ENCODE results near the gene GCC1. TPM values are rescaled to one million over a fixed set of nuclear protein-coding genes. Genes with fewer than 3 reads are reported as not detected.
A peak's percentile ranks its signal among the peaks of the same experiment; 100 is the strongest.

GCC1 gene
- total RNA-seq, 1 experiment from 2014 or later: 9.6 TPM

DNA sequence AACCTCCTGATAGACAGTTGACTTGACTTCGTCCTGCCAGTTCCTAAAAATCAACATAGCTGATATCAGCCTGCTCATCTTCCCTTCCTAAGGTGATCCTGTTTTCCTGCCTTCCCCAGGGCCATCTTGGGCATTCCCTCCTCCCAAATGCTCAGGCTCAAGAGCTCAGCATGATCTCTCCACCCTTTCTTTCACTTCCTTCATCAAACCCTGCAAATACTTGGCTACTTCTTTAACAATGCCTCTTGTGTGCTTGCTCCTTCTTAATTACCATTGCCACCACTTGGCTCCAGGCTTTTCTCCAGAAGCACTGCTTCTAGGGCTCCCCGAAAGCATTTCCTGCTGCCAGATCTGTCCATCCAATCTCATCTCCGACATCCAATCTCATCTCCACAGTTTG is 15.5 kb upstream of the GCC1 start:
- Histone ChIP-seq H3K4me3 (ENCODE audit: insufficient read depth, low read depth, low read length) (no peak overlapping the region), H3K36me3 (replicated peaks; ENCODE audit: control insufficient read depth, insufficient read depth, low read length) (no peaks in the 10 kb centered on the region), H3K27me3 (ENCODE audit: control insufficient read depth, insufficient read depth, low read length) (no peaks in the 10 kb centered on the region)
- peak; percentile 36 for DNase-seq

GRCh38 chr7:127598318-127598717 is 12.9 kb upstream of the GCC1 start:
- H3K36me3 ChIP-seq (replicated peaks; ENCODE audit: control insufficient read depth, insufficient read depth, low read length): no peaks in the 10 kb centered on the region
- DNase-seq: peak; percentile 89
- no peak overlapping the region for H3K4me3 ChIP-seq (ENCODE audit: insufficient read depth, low read depth, low read length)
- H3K27me3 ChIP-seq (ENCODE audit: control insufficient read depth, insufficient read depth, low read length): no peaks in the 10 kb centered on the region

- no peak for DNase-seq
- Histone ChIP-seq H3K27me3 (ENCODE audit: control insufficient read depth, insufficient read depth, low read length) (no peaks in the 10 kb centered on the region), H3K4me3 (ENCODE audit: insufficient read depth, low read depth, low read length) (no peak overlapping the region), H3K36me3 (replicated peaks; ENCODE audit: control insufficient read depth, insufficient read depth, low read length) (peaks cover 9% of the 10 kb centered on the region)
Measured at GRCh38 chr7:127595737-127596136, 10.3 kb upstream of the GCC1 start.

DNA sequence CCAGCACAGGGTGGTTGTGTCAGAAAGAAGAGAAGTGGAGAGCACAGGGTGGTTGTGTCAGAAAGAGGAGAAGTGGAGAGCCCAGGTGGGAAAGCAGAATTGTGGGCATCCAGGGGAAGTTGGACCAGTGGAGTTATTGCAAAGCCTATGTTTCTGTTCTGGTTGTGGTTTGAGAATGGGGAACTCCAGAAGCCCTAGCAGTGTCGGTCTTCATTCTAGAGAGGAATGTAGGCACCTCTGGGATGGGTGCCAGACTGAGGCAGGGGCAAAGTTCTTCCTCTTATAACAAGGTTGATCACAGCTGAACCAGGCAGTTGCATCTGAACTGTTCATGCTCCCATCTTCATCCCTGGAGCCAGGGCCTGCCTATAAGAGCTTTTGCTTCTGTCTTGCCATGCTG is 9.1 kb upstream of the GCC1 start:
- H3K36me3 ChIP-seq (replicated peaks; ENCODE audit: control insufficient read depth, insufficient read depth, low read length): peaks cover 16% of the 10 kb centered on the region
- H3K27me3 ChIP-seq (ENCODE audit: control insufficient read depth, insufficient read depth, low read length): no peaks in the 10 kb centered on the region
- no peak overlapping the region for H3K4me3 ChIP-seq (ENCODE audit: insufficient read depth, low read depth, low read length)
- peak; percentile 10 for DNase-seq

DNA sequence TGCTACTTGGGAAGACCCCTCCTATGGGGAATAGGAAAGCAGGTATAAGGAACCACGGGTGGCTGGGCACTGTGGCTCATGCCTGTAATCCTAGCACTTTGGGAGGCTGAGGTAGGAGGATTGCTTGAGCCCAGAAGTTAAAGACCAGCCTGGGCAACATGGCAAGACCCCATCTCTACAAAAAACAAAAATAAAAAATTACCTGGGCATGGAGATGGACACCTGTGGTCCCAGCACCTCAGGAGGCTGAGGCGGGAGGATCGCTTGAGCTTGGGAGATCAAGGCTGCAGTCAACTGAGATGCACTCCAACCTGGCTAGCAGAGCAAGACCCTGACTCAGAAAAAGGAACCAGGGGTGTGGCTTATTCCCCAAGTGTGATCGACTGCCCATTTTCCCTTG is 7.2 kb upstream of the GCC1 start:
- peaks cover 3% of the 10 kb centered on the region for H3K27me3 ChIP-seq (ENCODE audit: control insufficient read depth, insufficient read depth, low read length)
- H3K4me3 ChIP-seq (ENCODE audit: insufficient read depth, low read depth, low read length): no peak overlapping the region
- DNase-seq: no peak
- peaks cover 16% of the 10 kb centered on the region for H3K36me3 ChIP-seq (replicated peaks; ENCODE audit: control insufficient read depth, insufficient read depth, low read length)

DNA sequence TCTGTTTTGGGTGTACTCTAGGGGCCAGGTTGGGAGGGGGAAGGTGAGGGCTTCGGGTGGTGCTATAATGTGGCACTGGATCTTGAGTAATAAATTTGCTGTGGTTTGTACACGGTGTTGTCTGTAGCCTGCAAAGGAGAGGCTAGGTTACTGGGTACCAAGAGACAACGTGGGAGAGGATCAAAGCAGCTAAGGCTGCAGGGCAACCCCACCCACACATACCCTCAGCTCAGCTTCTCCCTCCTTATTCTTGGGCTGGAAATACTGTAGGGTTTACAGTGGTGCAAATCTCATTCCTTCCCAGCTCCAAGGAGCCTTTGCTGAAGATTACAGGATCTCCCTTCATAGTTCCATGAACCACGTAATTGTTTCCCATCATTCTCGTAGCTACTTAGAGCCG is 6.2 kb upstream of the GCC1 start:
- Histone ChIP-seq H3K27me3 (ENCODE audit: control insufficient read depth, insufficient read depth, low read length) (peaks cover 13% of the 10 kb centered on the region), H3K36me3 (replicated peaks; ENCODE audit: control insufficient read depth, insufficient read depth, low read length) (peaks cover 16% of the 10 kb centered on the region), H3K4me3 (ENCODE audit: insufficient read depth, low read depth, low read length) (no peak overlapping the region)
- DNase-seq: no peak

- Histone ChIP-seq H3K36me3 (replicated peaks; ENCODE audit: control insufficient read depth, insufficient read depth, low read length) (peaks cover 16% of the 10 kb centered on the region), H3K27me3 (ENCODE audit: control insufficient read depth, insufficient read depth, low read length) (peaks cover 16% of the 10 kb centered on the region), H3K4me3 (ENCODE audit: insufficient read depth, low read depth, low read length) (no peak overlapping the region)
- no peak for DNase-seq
Measured at GRCh38 chr7:127591189-127591588, 5.8 kb upstream of the GCC1 start.

- no peak overlapping the region for H3K4me3 ChIP-seq (ENCODE audit: insufficient read depth, low read depth, low read length)
- H3K36me3 ChIP-seq (replicated peaks; ENCODE audit: control insufficient read depth, insufficient read depth, low read length): peaks cover 16% of the 10 kb centered on the region
Measured at GRCh38 chr7:127589896-127590295, 4.5 kb upstream of the GCC1 start.

DNA sequence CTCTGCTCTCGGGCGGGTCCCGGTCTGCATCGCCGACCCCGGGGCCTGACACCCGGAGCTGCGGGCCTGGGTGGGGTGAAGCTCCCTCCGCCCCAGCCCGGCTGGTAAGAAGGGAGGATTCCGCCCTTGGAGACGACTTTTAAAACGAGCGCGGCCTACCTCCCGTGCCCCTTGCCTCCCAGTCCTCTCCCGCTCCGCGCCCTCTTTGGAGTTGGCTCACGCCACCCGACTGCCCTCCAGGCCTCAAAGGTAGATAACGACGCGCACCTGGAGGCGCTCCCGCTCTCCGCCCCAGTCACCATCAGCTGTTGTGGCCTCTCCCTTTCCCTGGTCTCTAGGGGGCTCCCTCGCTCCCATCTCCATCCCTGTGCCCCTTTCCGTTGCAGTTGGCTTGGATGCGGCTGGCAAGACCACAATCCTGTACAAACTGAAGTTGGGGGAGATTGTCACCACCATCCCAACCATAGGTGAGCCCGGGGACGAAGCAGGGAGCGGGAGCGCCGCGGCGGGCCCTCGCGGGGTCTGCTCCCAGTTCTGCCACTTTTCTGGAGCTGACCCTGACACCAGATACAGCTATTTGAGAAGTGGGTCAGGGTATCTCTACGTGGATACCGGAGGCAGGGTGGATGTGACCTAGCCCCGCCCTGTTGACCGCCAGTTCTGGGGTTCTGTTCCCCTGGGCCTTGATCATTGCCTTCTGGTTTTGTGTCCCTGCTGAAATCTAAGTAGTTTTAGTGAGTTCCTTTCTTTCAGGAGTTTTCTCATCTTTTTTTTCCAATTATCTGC is 3.5 kb upstream of the GCC1 start:
- DNase-seq: peak; percentile 94
- Histone ChIP-seq H3K36me3 (replicated peaks; ENCODE audit: control insufficient read depth, insufficient read depth, low read length) (peaks cover 16% of the 10 kb centered on the region), H3K27me3 (ENCODE audit: control insufficient read depth, insufficient read depth, low read length) (peaks cover 22% of the 10 kb centered on the region), H3K4me3 (ENCODE audit: insufficient read depth, low read depth, low read length) (peak overlapping the region; percentile 88)

More at GRCh38 chr7:127589896-127590295, 4.5 kb upstream of the GCC1 start:
- no peak for DNase-seq
- peaks cover 22% of the 10 kb centered on the region for H3K27me3 ChIP-seq (ENCODE audit: control insufficient read depth, insufficient read depth, low read length)

DNA sequence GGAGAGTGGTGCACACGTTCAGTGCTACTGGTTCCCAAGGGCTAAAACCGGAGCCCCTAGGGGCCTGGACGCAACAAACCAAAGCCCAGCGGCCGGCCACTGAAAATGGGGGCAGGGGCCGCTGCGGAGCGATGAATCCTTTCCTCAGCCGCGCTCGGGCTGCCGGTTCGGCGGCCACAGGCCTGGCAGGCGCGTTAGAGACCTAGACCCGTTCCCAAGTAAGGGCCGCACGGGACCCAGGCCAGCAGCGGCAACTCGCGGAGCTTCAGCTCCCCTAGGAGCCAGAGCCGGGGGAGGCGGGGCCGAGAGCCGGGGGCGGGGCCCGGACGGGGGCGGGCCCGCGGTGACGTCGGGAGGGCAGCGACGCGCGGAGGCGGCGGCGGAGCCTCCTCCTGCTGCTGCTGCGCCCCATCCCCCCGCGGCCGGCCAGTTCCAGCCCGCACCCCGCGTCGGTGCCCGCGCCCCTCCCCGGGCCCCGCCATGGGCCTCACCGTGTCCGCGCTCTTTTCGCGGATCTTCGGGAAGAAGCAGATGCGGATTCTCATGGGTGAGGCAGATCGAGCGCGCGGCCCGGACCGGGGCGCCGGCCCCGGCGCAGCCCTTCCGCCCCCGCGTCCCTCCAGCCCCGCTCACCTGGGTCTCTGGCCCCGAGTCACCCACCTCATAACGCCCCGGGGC is 2.8 kb upstream of the GCC1 start, which contains the start of gene ARF5:
ARF5 (plus strand) TSS at position 393 of the 678 bp plus-strand sequence; CDS start at position 481, 88 bp downstream.
- peaks cover 22% of the 10 kb centered on the region for H3K27me3 ChIP-seq (ENCODE audit: control insufficient read depth, insufficient read depth, low read length)

DNA sequence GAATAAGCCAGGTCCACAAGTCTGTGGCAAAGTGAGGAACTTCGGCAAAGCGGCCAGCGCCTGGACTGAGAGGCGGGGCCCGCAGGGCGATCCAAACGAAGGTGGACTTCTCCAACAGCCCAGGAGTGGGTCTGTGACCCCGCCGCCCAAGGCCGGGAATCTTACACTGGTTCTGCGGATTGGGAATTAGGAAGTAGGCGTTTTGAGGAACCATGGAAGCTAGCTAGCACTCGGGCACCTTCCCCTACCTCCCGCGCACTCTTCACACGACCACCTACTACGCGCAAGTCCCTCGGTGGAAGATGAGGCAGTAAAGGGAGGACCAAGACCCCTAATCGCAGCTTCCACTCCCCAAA is 2.2 kb upstream of the GCC1 start:
- Histone ChIP-seq H3K27me3 (ENCODE audit: control insufficient read depth, insufficient read depth, low read length) (peaks cover 22% of the 10 kb centered on the region), H3K36me3 (replicated peaks; ENCODE audit: control insufficient read depth, insufficient read depth, low read length) (peaks cover 18% of the 10 kb centered on the region), H3K4me3 (ENCODE audit: insufficient read depth, low read depth, low read length) (peak overlapping the region; percentile 63)
- no peak for DNase-seq

More for the DNA sequence above, 2.8 kb upstream of the GCC1 start, which contains the start of gene ARF5:
- Histone ChIP-seq H3K4me3 (ENCODE audit: insufficient read depth, low read depth, low read length) (peak within 1 kb of the TSS; percentile 88), H3K36me3 (replicated peaks; ENCODE audit: control insufficient read depth, insufficient read depth, low read length) (peaks cover 16% of the 10 kb centered on the region)
- DNase-seq: peak; percentile 99

GRCh38 chr7:127586346-127586745 is 950 bp upstream of the GCC1 start:
- H3K36me3 ChIP-seq (replicated peaks; ENCODE audit: control insufficient read depth, insufficient read depth, low read length): peaks cover 17% of the 10 kb centered on the region
- H3K27me3 ChIP-seq (ENCODE audit: control insufficient read depth, insufficient read depth, low read length): peaks cover 22% of the 10 kb centered on the region
- H3K4me3 ChIP-seq (ENCODE audit: insufficient read depth, low read depth, low read length): no peak overlapping the region
- no peak for DNase-seq

- no peak for DNase-seq
- Histone ChIP-seq H3K4me3 (ENCODE audit: insufficient read depth, low read depth, low read length) (peak overlapping the region; percentile 93), H3K27me3 (ENCODE audit: control insufficient read depth, insufficient read depth, low read length) (peaks cover 22% of the 10 kb centered on the region), H3K36me3 (replicated peaks; ENCODE audit: control insufficient read depth, insufficient read depth, low read length) (peaks cover 5% of the 10 kb centered on the region)
Measured at GRCh38 chr7:127584648-127585043, 750 bp downstream of the GCC1 start.

GRCh38 chr7:127582361-127582760 is 3.0 kb downstream of the GCC1 start:
- H3K4me3 ChIP-seq (ENCODE audit: insufficient read depth, low read depth, low read length): no peak overlapping the region
- DNase-seq: no peak
- H3K27me3 ChIP-seq (ENCODE audit: control insufficient read depth, insufficient read depth, low read length): peaks cover 17% of the 10 kb centered on the region
- H3K36me3 ChIP-seq (replicated peaks; ENCODE audit: control insufficient read depth, insufficient read depth, low read length): peaks cover 5% of the 10 kb centered on the region

- Histone ChIP-seq H3K27me3 (ENCODE audit: control insufficient read depth, insufficient read depth, low read length) (peaks cover 10% of the 10 kb centered on the region), H3K4me3 (ENCODE audit: insufficient read depth, low read depth, low read length) (no peak overlapping the region), H3K36me3 (replicated peaks; ENCODE audit: control insufficient read depth, insufficient read depth, low read length) (peaks cover 5% of the 10 kb centered on the region)
- no peak for DNase-seq
Measured at GRCh38 chr7:127581716-127582115, 3.7 kb downstream of the GCC1 start.
